HG03060 (cell line): ENCODE results near the gene SGK1.
"Not testable (repeated sequence)": the region's sequence is repeated elsewhere in the genome, so short reads cannot be mapped to it uniquely, and the experiment has no call there.

ENCODE experiments used
- ATAC-seq: cut with Tn5 transposase; IDR thresholded peaks from one replicate; pipeline ENCODE4 v1.9.1; 2021; ENCODE audit warnings: low read depth, moderate number of reproducible peaks; ENCODE audit not compliant: unreplicated experiment

SGK1 gene

GRCh38 chr6:134328792-134329191 lies 10.9 kb upstream of the SGK1 start:
- no peak for ATAC-seq

GRCh38 chr6:134328138-134328537 lies 10.2 kb upstream of the SGK1 start:
- no peak for ATAC-seq

GRCh38 chr6:134326192-134326591 lies 8.3 kb upstream of the SGK1 start:
- not testable (repeated sequence) for ATAC-seq

- ATAC-seq = no peak
These were observed 6.9 kb upstream of the SGK1 start for GRCh38 chr6:134324766-134325165.

- no peak for ATAC-seq
These were observed 6.2 kb upstream of the SGK1 start for GRCh38 chr6:134324141-134324540.

- no peak for ATAC-seq
These were observed 5.8 kb upstream of the SGK1 start for GRCh38 chr6:134323698-134324097.

- no peak for ATAC-seq
These were observed 5.4 kb upstream of the SGK1 start for GRCh38 chr6:134323294-134323693.

- ATAC-seq = no peak
These were observed 4.3 kb upstream of the SGK1 start for GRCh38 chr6:134322216-134322615.

- no peak for ATAC-seq
These were observed 3.3 kb upstream of the SGK1 start for GRCh38 chr6:134321246-134321645.

- ATAC-seq = not testable (repeated sequence)
These were observed 1.8 kb upstream of the SGK1 start for GRCh38 chr6:134319686-134320085.

GRCh38 chr6:134318974-134319281 lies 1.0 kb upstream of the SGK1 start:
- no peak for ATAC-seq

- ATAC-seq = no peak
These were observed 493 bp upstream of the SGK1 start for GRCh38 chr6:134318236-134318973.

GRCh38 chr6:134316733-134317431 lies 1.0 kb downstream of the SGK1 start:
- ATAC-seq = no peak

- no peak for ATAC-seq
These were observed 1.9 kb downstream of the SGK1 start for GRCh38 chr6:134315974-134316441.

- no peak for ATAC-seq
These were observed 2.7 kb downstream of the SGK1 start for GRCh38 chr6:134315189-134315588.

GRCh38 chr6:134314006-134314821 lies 3.7 kb downstream of the SGK1 start:
- no peak for ATAC-seq

GRCh38 chr6:134312038-134312660 lies 5.8 kb downstream of the SGK1 start:
- ATAC-seq = no peak

- no peak for ATAC-seq
These were observed 7.1 kb downstream of the SGK1 start for GRCh38 chr6:134310817-134311216.

- no peak for ATAC-seq
These were observed 7.8 kb downstream of the SGK1 start for GRCh38 chr6:134309983-134310605.

GRCh38 chr6:134309227-134309626 lies 8.7 kb downstream of the SGK1 start:
- ATAC-seq = no peak
